Cardiac fibroblast (primary cell): ENCODE results near the gene RHOV.

ENCODE experiments used
- DNase-seq, 2 donors: peaks; one replicate each; pipeline versions ENCODE4 v3.0.0 to v3.0.0-alpha.2; 2010; ENCODE audit warnings: low read depth in 2 of 2
- H3K4me3 ChIP-seq, 2 donors: replicated peaks in 1 of 2; 1 replicate in 1 of 2; 2 replicates in 1 of 2; pipeline ENCODE4 v1.5.1; 2011; ENCODE audit warnings: low read depth in 2 of 2, low read length in 2 of 2, mild to moderate bottlenecking in 2 of 2, moderate library complexity in 1 of 2
- CTCF ChIP-seq: IDR thresholded peaks from one replicate; pipeline ENCODE4 v1.5.1; 2011; ENCODE audit warnings: low read depth, mild to moderate bottlenecking, low read length, inconsistent platforms

Gene RHOV

GRCh38 chr15:40853241-40853890 lies 20.7 kb downstream of the RHOV start:
- no peak for DNase-seq
- no peak for TF ChIP-seq CTCF
- H3K4me3 ChIP-seq, result no peak overlapping the region

- no peak for TF ChIP-seq CTCF
- H3K4me3 ChIP-seq, result no peak overlapping the region
- no peak for DNase-seq
These were observed 21.5 kb downstream of the RHOV start for GRCh38 chr15:40852529-40852928.

- TF ChIP-seq CTCF, result no peak
- H3K4me3 ChIP-seq, result no peak overlapping the region
- DNase-seq, result no peak
These were observed 23.4 kb downstream of the RHOV start for GRCh38 chr15:40850576-40851112.

GRCh38 chr15:40847223-40847961 lies 26.6 kb downstream of the RHOV start:
- peak; percentile 26 to 50 for DNase-seq
- H3K4me3 ChIP-seq, result no peak overlapping the region

GRCh38 chr15:40846841-40847222 lies 27.2 kb downstream of the RHOV start:
- no peak overlapping the region for H3K4me3 ChIP-seq
- DNase-seq, result no peak
- TF ChIP-seq CTCF, result no peak

More at GRCh38 chr15:40847223-40847961, 26.6 kb downstream of the RHOV start:
- no peak for TF ChIP-seq CTCF

GRCh38 chr15:40845511-40846284 lies 28.3 kb downstream of the RHOV start:
- TF ChIP-seq CTCF, result no peak
- H3K4me3 ChIP-seq, result no peak overlapping the region
- DNase-seq, result no peak
